ENCODE results near the gene MORC3.

DNA sequence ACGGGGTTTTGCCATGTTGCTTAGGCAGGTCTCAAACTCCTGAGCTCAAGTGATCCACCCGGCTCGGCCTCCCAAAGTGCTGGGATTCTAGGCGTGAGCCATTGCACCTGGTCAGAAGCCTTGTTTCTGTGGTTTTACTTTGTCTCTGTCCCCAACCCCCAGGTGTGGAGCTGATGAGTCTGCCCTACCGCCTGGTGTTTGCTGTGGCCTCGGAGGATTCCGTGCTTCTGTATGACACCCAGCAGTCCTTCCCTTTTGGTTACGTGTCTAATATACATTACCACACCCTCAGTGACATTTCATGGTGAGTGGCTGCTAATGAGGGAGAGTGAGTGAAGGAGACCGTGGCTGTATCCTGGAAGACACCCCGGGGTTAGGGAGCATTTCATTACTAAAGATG is 91.3 kb downstream of the MORC3 start:
- TF ChIP-seq, protein P1, sequence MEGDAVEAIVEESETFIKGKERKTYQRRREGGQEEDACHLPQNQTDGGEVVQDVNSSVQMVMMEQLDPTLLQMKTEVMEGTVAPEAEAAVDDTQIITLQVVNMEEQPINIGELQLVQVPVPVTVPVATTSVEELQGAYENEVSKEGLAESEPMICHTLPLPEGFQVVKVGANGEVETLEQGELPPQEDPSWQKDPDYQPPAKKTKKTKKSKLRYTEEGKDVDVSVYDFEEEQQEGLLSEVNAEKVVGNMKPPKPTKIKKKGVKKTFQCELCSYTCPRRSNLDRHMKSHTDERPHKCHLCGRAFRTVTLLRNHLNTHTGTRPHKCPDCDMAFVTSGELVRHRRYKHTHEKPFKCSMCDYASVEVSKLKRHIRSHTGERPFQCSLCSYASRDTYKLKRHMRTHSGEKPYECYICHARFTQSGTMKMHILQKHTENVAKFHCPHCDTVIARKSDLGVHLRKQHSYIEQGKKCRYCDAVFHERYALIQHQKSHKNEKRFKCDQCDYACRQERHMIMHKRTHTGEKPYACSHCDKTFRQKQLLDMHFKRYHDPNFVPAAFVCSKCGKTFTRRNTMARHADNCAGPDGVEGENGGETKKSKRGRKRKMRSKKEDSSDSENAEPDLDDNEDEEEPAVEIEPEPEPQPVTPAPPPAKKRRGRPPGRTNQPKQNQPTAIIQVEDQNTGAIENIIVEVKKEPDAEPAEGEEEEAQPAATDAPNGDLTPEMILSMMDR (IDR thresholded peaks at IDR 0.05): no peak
- TF ChIP-seq EZH2phosphoT487 (IDR thresholded peaks at IDR 0.05): no peak

Measured in neural progenitor cell (in vitro differentiated cells).